ENCODE measurements around the gene FAM222B. TPM values are rescaled to one million over a fixed set of nuclear protein-coding genes. Genes with fewer than 3 reads are reported as not detected.

Gene FAM222B
- total and polyA plus RNA-seq, 9 of the 15 experiments (the other 6 are each of a cell fraction or from before 2014, with no cell fraction given), result 4.0 to 34.6 (median 7.5) TPM

GRCh38 chr17:28725166-28725659, 117.4 kb downstream of the FAM222B start (continued):
- TF ChIP-seq MGA (IDR thresholded peaks at IDR 0.05), result no peak
- peak; percentile 34 for TF ChIP-seq CHD7 (IDR thresholded peaks at IDR 0.05; ENCODE audit: low read depth, low read length)
- TF ChIP-seq BHLHE40 (IDR thresholded peaks at IDR 0.05; ENCODE audit: low read length), result no peak

Data from K562 (cell line).